HepG2 (cell line): ENCODE data around the gene MCM6. TPM values are rescaled to one million over a fixed set of nuclear protein-coding genes. Genes with fewer than 3 reads are reported as not detected.

ENCODE experiments used
- ATF7 ChIP-seq, 2 experiments: fragments of 450-650 bp in 1 of 2; sonication (generic) in 1 of 2; formaldehyde crosslinking in 1 of 2; IDR thresholded peaks; 2 replicates each; pipeline versions ENCODE4 v1.4.0 to v1.6.1; 2016 to 2020; ENCODE audit warnings: antibody characterized with exemption in 1 of 2, mild to moderate bottlenecking in 1 of 2, missing genetic modification reagents in 1 of 2
- ATRX ChIP-seq: sonication (generic); formaldehyde crosslinking; IDR thresholded peaks from 2 replicates; pipeline ENCODE4 v1.4.0; 2020; ENCODE audit warnings: missing genetic modification reagents, borderline replicate concordance
- GTF2F1 ChIP-seq: fragments of 150-350 bp; IDR thresholded peaks from 2 replicates; pipeline ENCODE4 v1.6.1; 2014; ENCODE audit warnings: low read length
- MIER2 ChIP-seq: IDR thresholded peaks from 2 replicates; pipeline ENCODE4 v1.6.1; 2016; ENCODE audit warnings: missing biosample characterization, missing genetic modification reagents
- NPAS2 ChIP-seq: sonication (generic); formaldehyde crosslinking; IDR thresholded peaks from 2 replicates; pipeline ENCODE4 v1.8.0; 2022; ENCODE audit warnings: mild to moderate bottlenecking, missing genetic modification reagents, borderline replicate concordance
- PAWR ChIP-seq: sonication (generic); formaldehyde crosslinking; IDR thresholded peaks from 2 replicates; pipeline ENCODE4 v1.4.0; 2020; ENCODE audit warnings: missing genetic modification reagents, mild to moderate bottlenecking, borderline replicate concordance
- TEAD3 ChIP-seq: optimal IDR thresholded peaks from 2 replicates; pipeline ENCODE3; 2016; ENCODE audit warnings: borderline replicate concordance
- YEATS4 ChIP-seq: sonication (generic); formaldehyde crosslinking; IDR thresholded peaks from 2 replicates; pipeline ENCODE4 v1.4.0; 2020; ENCODE audit warnings: missing genetic modification reagents, borderline replicate concordance
- ZFP36 ChIP-seq: fragments of 150-350 bp; IDR thresholded peaks from 2 replicates; pipeline ENCODE4 v1.6.1; 2018; ENCODE audit warnings: borderline replicate concordance, low read length, low read depth; ENCODE audit not compliant: partially characterized antibody
- ZFP62 ChIP-seq: sonication (generic); formaldehyde crosslinking; IDR thresholded peaks from 2 replicates; pipeline ENCODE4 v1.4.0; 2020; ENCODE audit warnings: missing genetic modification reagents
- ZFP82 ChIP-seq: sonication (generic); formaldehyde crosslinking; IDR thresholded peaks from 2 replicates; pipeline ENCODE4 v1.5.1; 2020; ENCODE audit warnings: mild to moderate bottlenecking, missing genetic modification reagents, borderline replicate concordance
- ZNF552 ChIP-seq: sonication (generic); formaldehyde crosslinking; IDR thresholded peaks from 2 replicates; pipeline ENCODE4 v1.9.0; 2022; ENCODE audit warnings: missing genetic modification reagents, mild to moderate bottlenecking, borderline replicate concordance
- ZNF558 ChIP-seq: sonication (generic); formaldehyde crosslinking; IDR thresholded peaks from 2 replicates; pipeline ENCODE4 v1.9.0; 2022; ENCODE audit warnings: mild to moderate bottlenecking, missing genetic modification reagents, borderline replicate concordance
- polyA plus RNA-seq, 8 experiments: library from polyadenylated mRNA; depleted of rRNA in 3 of 8; stranded (reverse) in 7 of 8; unstranded in 1 of 8; fragments of >200 nt; fragmentation: Illumina TruSeq in 4 of 8; extraction: Trizol in 4 of 8; gene quantifications; 2 replicates each; pipeline versions ENCODE4 v1.2.1 to v1.2.3, GENCODE V29; 2011 to 2016; ENCODE audit warnings: low read depth in 4 of 8, missing spikeins in 1 of 8, mixed read lengths in 1 of 8; ENCODE audit not compliant: insufficient read depth in 1 of 8
- total RNA-seq, 5 experiments: library from RNA; depleted of rRNA; stranded (reverse); fragments of >200 nt; fragmentation: Illumina TruSeq; extraction: Trizol; gene quantifications; 2 replicates each; pipeline ENCODE4 v1.2.3, GENCODE V29; 2016; ENCODE audit warnings: low read depth in 1 of 5
- TF ChIP-seq, protein P1 (sequence below): sonication (generic); formaldehyde crosslinking; IDR thresholded peaks from 2 replicates; pipeline ENCODE4 v1.4.0; 2020; ENCODE audit warnings: mild to moderate bottlenecking, low read depth, missing genetic modification reagents
- TF ChIP-seq, protein P2 (sequence below): sonication (generic); formaldehyde crosslinking; conservative IDR thresholded peaks from 2 replicates; pipeline ENCODE4 v1.4.0; 2020; ENCODE audit warnings: missing genetic modification reagents
- TF ChIP-seq, protein P3 (sequence below): sonication (generic); formaldehyde crosslinking; IDR thresholded peaks from 2 replicates; pipeline ENCODE4 v1.4.0; 2020; ENCODE audit warnings: low read depth, mild to moderate bottlenecking, missing genetic modification reagents
- TF ChIP-seq, protein P4 (sequence below): sonication (generic); formaldehyde crosslinking; IDR thresholded peaks from 2 replicates; pipeline ENCODE4 v1.8.1; 2023; ENCODE audit warnings: mild to moderate bottlenecking, missing genetic modification reagents, borderline replicate concordance
- TF ChIP-seq, protein P5 (sequence below): sonication (generic); formaldehyde crosslinking; IDR thresholded peaks from 2 replicates; pipeline ENCODE4 v1.4.0; 2020; ENCODE audit warnings: low read depth, mild to moderate bottlenecking, missing genetic modification reagents
- TF ChIP-seq, protein P6 (sequence below): sonication (generic); formaldehyde crosslinking; IDR thresholded peaks from 2 replicates; pipeline ENCODE4 v1.5.0; 2020; ENCODE audit warnings: missing genetic modification reagents
- TF ChIP-seq, protein P7 (sequence below): sonication (generic); formaldehyde crosslinking; IDR thresholded peaks from 2 replicates; pipeline ENCODE4 v1.5.0; 2020; ENCODE audit warnings: missing genetic modification reagents, mild to moderate bottlenecking, borderline replicate concordance
- TF ChIP-seq, protein P8 (sequence below): fragments of 450-650 bp; IDR thresholded peaks from 2 replicates; pipeline ENCODE4 v1.6.1; 2017

Gene MCM6
- total and polyA plus RNA-seq, 2 of the 13 experiments (the other 11 are each of a cell fraction or from before 2014, with no cell fraction given): 9.7 to 18.7 TPM

DNA sequence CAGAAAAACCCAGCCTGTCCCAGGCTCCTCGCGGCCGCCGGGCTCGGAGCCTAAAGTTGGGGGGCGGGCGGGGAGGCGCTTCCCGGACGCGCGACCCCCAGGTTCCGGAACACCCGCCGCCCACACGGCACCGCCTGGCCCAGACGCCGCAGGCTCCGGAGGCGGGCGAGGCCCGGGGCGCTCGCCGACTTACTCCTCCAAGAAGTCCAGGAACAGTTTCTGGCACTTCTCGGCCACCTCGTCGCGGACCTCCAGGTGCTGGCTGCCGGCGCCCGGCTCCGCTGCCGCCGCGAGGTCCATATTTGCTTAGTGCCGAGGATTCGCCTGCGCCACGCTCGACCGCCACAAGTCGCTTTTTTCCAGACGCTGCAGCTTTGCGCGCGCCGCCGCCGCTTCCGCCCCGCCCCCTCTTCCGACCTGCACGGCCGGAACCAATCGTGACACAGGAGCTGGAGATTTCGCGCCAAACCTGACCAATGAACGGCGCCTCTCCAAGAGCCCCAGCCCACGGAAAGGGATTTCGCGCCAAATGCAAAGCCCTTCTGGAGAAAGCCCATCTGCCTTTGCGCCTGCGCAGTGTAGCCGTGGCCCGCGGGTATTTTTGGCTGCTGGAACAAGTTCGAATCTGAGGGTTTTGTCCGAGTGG, at the start of gene MCM6 (continued):
- TF ChIP-seq YEATS4 (peak; percentile 69; the same call in 1 of the 2 replicates), ATF7 (IDR thresholded peaks at IDR 0.05) (no peak), ATF7 (CRISPR knock-in tag; IDR thresholded peaks at IDR 0.05) (no peak), ZFP36 (no peak), NPAS2 (no peak), ZFP62 (CRISPR knock-in tag) (no peak), TEAD3 (CRISPR knock-in tag) (peak; percentile 18), ZFP82 (CRISPR knock-in tag) (no peak), PAWR (CRISPR knock-in tag) (no peak), ATRX (no peak), MIER2 (no peak), ZNF552 (CRISPR knock-in tag) (peak; percentile 66), ZNF558 (CRISPR knock-in tag) (no peak), GTF2F1 (no peak)
- TF ChIP-seq, protein P1, sequence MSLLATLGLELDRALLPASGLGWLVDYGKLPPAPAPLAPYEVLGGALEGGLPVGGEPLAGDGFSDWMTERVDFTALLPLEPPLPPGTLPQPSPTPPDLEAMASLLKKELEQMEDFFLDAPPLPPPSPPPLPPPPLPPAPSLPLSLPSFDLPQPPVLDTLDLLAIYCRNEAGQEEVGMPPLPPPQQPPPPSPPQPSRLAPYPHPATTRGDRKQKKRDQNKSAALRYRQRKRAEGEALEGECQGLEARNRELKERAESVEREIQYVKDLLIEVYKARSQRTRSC (CRISPR knock-in tag): no peak
- TF ChIP-seq, protein P2, sequence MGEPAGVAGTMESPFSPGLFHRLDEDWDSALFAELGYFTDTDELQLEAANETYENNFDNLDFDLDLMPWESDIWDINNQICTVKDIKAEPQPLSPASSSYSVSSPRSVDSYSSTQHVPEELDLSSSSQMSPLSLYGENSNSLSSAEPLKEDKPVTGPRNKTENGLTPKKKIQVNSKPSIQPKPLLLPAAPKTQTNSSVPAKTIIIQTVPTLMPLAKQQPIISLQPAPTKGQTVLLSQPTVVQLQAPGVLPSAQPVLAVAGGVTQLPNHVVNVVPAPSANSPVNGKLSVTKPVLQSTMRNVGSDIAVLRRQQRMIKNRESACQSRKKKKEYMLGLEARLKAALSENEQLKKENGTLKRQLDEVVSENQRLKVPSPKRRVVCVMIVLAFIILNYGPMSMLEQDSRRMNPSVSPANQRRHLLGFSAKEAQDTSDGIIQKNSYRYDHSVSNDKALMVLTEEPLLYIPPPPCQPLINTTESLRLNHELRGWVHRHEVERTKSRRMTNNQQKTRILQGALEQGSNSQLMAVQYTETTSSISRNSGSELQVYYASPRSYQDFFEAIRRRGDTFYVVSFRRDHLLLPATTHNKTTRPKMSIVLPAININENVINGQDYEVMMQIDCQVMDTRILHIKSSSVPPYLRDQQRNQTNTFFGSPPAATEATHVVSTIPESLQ (CRISPR knock-in tag): 0 out of 2 replicates have a peak, but pooled peaks have one; percentile 83
- TF ChIP-seq, protein P3, sequence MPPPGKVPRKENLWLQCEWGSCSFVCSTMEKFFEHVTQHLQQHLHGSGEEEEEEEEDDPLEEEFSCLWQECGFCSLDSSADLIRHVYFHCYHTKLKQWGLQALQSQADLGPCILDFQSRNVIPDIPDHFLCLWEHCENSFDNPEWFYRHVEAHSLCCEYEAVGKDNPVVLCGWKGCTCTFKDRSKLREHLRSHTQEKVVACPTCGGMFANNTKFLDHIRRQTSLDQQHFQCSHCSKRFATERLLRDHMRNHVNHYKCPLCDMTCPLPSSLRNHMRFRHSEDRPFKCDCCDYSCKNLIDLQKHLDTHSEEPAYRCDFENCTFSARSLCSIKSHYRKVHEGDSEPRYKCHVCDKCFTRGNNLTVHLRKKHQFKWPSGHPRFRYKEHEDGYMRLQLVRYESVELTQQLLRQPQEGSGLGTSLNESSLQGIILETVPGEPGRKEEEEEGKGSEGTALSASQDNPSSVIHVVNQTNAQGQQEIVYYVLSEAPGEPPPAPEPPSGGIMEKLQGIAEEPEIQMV (CRISPR knock-in tag): peak; percentile 47; the same call in 1 of the 2 replicates
- TF ChIP-seq, protein P4, sequence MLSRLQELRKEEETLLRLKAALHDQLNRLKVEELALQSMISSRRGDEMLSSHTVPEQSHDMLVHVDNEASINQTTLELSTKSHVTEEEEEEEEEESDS (CRISPR knock-in tag): peak; percentile 76; the same call in 1 of the 2 replicates
- TF ChIP-seq, protein P5, sequence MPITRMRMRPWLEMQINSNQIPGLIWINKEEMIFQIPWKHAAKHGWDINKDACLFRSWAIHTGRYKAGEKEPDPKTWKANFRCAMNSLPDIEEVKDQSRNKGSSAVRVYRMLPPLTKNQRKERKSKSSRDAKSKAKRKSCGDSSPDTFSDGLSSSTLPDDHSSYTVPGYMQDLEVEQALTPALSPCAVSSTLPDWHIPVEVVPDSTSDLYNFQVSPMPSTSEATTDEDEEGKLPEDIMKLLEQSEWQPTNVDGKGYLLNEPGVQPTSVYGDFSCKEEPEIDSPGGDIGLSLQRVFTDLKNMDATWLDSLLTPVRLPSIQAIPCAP: no peak
- TF ChIP-seq, protein P6, sequence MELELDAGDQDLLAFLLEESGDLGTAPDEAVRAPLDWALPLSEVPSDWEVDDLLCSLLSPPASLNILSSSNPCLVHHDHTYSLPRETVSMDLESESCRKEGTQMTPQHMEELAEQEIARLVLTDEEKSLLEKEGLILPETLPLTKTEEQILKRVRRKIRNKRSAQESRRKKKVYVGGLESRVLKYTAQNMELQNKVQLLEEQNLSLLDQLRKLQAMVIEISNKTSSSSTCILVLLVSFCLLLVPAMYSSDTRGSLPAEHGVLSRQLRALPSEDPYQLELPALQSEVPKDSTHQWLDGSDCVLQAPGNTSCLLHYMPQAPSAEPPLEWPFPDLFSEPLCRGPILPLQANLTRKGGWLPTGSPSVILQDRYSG: no peak
- TF ChIP-seq, protein P7, sequence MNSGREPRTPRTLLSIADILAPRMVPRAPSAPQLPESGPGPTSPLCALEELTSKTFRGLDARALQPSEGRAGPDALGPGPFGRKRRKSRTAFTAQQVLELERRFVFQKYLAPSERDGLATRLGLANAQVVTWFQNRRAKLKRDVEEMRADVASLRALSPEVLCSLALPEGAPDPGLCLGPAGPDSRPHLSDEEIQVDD (CRISPR knock-in tag): peak; percentile 52; the same call in 1 of the 2 replicates
- TF ChIP-seq, protein P8, sequence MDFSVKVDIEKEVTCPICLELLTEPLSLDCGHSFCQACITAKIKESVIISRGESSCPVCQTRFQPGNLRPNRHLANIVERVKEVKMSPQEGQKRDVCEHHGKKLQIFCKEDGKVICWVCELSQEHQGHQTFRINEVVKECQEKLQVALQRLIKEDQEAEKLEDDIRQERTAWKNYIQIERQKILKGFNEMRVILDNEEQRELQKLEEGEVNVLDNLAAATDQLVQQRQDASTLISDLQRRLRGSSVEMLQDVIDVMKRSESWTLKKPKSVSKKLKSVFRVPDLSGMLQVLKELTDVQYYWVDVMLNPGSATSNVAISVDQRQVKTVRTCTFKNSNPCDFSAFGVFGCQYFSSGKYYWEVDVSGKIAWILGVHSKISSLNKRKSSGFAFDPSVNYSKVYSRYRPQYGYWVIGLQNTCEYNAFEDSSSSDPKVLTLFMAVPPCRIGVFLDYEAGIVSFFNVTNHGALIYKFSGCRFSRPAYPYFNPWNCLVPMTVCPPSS: no peak
